Hematopoietic multipotent progenitor cell treated with erythropoietin and hydrocortisone succinate and interleukin-3 and kit ligand, for 4 days (in vitro differentiated cells): Measurements from ENCODE around the gene CHST5.
A peak's percentile ranks its signal among the peaks of the same experiment; 100 is the strongest.
"Not testable (repeated sequence)": the region's sequence is repeated elsewhere in the genome, so short reads cannot be mapped to it uniquely, and the experiment has no call there.

Experiments used
- DNase-seq: peaks from one replicate; pipeline ENCODE4 v3.0.0-alpha.2; 2015

The CHST5 gene

DNA sequence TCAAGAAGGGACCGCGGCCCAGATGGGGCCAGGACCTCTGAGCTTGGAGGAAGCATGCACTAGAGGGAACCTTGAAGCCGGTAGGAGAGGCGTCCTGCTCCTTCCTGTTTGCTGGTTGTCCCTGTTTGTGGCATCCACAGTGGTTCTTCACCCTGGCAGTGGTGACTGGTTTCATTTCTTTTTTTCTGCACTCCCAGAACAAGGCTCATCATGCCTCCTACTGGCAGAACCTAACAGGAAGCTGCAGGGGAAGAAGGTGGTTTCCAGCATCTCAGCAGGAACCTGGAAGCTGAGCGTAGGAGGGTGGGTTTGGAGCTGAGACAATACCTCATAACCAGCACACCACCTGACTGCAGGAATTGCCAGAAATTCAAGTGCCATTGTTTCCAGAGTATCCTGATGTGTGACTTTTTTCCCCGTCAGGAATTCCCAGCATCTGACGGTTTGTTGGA lies 14.3 kb upstream of the CHST5 start:
- peak; percentile 72 for DNase-seq

DNA sequence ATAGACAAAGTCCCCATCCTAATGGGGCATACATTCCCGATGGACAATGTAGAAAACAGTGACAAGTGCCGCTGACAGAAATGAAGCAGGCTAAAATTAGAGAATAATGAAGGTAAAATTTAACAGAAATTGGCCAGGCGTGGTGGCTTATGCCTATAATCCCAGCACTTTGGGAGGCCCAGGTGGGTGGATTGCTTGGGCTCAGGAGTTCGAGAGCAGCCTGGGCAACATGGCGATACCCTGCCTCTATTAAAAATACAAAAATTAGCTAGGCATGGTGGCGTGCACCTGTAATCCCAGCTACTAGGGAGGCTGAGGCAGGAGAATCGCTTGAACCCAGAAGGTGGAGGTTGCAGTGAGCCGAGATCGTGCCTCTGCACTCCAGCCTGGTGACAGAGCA lies 12.5 kb upstream of the CHST5 start:
- DNase-seq: not testable (repeated sequence)

DNA sequence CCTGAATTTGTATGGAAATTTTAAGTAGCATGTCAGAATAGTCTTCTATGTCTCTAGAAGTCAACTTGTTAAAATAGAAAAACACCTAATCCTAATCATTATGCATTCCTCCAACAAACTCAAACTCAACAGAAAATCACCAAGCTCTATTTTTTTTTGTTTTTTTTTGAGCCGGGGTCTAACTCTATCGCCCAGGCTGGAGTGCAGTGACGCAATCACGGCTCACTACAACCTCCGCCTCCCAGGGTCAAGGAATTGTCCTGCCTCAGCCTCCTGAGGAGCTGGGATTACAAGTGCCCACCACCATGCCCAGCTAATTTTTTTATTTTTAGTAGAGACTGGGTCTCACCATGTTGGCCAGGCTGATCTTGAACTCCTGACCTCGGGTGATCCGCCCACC lies 10.4 kb upstream of the CHST5 start:
- no peak for DNase-seq

DNA sequence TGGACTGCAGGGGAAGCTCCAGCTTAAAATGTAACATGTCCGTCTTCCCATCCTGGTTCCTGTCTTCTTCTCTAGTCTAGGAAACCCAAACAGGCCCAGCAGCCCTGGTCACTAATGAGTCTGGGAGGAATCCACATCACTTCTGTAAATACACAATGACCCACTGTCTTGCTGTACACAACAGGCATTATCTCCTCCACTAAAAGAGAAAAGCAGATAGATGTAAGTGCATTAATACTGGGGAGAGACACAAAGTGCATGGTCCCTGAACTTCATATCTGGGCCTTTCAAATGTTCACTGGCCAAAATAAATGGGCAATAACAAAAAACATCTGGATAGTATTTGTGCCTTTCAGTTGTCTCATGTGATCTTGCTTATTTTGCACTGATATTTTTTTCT lies 10.0 kb upstream of the CHST5 start:
- DNase-seq: not testable (repeated sequence)

DNA sequence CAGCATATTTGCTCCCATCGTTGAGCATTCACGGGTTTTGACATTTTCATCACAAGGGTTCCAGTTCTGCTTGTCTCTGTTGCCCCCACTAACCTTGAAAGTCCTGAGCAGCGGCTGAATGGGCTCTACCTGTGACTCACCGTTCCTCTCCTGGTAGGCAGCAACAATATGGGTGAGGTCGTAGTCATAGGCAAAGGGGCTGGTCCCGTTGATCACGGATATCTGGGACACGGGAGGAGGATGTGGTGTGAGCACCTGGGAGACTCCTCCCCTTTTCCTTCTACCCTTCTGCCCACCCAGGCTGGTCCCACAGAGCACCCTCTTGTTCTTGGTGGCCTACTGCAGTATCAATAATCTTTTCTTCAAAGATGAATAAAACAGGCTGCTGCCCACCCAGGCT lies 6.6 kb upstream of the CHST5 start:
- DNase-seq: not testable (repeated sequence)

DNA sequence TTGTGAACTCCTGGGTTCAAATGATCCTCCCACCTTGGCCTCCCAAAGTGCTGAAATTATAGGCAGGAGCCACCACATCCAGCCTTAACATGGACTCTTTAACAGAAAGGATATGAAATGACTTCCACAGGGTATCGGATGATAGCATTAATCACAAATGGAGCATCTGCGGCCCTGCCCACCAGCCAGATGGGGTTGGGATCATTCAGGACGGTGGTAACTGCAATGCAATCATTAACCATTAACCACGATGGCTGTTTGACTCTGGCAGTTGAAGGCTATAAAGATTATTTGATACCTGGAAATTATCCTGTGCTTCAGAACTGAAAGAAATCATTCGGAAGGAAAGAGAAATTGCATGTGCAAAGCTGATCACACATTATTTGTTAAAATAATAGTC lies 5.3 kb upstream of the CHST5 start:
- DNase-seq: no peak

DNA sequence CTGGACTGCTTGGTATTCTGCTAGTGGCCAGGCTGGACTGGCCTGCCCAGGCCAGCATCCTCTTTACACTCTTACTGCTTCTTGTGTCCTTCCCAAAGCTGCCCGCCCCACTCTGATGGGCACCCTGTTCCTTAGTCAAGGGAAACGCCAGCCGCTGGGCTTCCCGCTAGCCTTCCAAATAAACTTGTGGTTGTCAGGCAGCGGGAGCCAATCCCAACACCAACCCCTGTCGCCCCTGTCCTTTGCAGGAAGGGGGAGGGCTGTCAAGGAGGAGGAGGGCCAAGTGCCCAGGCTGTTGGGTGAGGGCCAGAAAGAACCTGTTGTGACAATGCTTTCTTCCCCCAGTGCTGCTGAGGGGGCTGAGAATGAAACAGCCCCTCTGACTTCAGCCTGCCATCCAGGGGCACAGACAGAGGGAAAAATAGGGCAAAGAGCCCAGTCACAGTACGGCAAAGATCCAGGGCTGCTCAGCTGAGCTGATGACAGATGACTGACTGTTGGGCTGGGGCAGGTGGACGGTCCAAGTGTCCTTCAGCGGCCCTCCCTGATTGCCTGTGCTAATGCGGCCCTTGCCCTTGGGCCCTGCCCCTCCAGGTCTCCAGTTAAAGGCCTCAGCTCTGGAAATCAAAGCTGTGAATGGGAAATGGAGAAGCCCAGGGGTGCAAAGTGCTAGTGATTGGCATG lies 3.1 kb upstream of the CHST5 start:
- not testable (repeated sequence) for DNase-seq

DNA sequence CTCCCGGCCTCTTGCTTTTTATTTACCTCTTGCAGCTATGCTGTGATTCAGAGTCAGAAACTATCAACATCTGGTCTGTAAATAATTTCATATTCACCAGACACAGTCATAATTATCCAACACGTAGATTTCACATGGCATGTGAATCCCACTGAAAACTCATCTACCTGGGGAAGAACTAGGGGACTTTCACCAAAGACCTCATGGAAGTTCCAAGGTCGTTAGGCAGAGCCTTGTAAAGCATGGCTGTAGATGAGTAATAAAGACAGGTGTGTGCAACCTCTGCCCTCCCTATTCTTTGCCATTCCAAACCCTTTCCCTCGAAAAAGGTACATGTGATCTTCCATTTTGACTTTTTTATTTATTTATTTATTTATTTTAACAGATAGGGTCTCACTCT lies 1.9 kb upstream of the CHST5 start:
- no peak for DNase-seq

DNA sequence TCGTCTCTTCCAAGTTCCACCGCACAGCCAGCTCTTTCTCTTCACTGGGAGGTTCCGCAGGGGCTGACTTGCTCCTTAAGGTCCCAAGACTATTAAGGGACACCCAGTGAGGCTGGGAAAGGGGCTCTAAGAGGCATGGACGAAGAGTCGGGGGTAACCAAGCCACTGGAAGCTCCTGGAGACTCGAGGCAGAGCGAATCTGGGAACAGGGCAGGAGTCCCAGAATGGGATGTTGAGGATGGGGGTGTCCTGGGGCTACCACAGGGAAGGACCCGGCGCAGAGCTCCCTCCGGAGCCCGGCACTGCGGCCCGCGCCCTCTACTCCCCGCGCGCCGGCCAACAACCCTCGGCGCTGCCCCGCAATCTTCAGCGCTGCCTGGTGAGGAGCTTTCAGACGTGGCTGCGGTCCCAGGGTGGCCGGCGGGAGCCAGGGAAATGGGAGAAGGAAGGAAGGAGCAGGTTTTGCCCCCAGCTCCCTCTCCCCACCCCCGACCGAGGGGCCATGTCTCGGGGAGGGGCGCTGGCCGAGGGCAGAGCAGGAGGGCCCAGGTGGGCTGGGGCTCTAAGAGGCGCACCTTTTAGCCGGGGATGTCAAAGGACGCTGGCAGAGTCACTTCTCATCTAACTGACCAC lies 581 bp downstream of the CHST5 start:
- DNase-seq: no peak

DNA sequence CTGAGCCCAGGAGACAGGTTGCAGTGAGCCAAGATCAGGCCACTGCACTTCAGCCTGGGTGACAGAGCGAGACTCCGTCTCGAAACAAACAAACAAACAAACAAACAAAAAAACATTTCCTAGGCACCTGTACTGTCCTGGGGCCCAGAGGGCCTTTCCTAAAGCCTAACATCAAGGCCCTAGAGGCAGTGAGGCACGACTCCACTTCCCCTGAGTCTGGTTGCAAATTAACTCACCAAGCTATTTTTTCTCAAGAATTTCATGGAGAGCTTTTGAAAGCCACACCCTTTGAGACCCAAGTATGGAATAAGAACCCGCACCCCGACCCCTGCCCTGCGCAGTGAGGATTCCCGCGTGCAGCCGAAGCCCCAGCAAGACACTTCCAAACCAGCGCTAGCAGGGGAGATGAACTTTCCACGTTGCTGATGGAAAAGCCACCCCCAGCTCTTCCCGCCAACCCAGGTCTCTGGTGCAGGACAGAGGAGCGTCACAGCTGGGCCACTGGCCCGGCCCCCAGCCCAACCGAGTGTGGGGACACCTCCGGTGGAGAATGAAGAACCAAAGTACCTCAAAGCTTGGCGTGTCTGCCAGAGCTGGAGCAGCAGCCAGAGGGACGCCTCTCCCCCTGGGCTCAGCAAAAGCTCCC lies 1.2 kb downstream of the CHST5 start:
- no peak for DNase-seq

DNA sequence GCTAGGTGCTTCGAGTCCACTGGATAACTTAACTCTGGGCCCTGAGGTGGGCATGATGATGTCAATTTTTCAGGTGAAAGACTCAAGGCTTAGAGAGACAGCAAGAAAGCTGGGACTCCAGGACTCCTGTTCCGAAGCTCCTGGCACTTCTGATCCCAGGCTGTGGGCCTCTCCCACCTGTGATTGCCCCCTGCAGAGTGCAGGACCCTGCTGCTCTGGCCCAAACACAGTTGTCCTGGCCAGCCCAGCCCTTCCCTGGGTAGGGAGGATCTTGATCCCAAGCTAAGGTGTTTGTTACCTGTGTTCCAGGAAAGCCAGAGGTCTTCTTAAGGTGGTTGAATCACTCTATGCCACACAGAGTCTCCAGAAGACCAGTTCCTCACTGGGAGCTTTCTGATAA lies 3.1 kb downstream of the CHST5 start:
- DNase-seq: no peak

DNA sequence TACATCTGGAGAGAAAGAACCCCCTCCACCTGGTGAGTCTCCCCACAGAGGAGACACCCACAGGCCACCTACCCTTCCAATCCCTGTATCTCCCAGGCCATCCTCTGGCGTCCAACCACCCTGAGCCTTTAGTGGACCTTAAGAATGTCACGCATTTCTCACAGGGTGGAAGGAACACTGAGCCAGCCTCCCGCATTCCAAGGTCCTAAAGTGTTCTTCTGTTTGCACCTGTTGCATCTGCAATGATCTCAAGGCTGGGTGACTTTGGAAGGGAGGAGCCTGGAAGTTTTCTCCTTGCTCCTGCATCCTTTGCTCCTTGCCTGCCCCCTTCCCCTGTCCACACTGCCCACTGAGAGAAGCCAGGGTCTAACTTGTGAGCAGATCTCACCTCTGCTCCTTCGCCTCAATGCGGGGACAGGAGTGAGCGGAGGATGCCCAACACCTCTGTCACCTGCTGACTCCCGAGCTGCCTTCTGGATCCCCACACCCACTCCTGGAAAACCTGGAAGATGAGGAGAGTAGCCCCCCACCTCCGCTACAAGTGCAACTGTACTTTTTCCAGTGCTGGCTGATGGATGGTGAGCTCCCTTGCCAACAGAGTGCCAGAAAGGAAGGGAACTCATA lies 3.7 kb downstream of the CHST5 start:
- no peak for DNase-seq

DNA sequence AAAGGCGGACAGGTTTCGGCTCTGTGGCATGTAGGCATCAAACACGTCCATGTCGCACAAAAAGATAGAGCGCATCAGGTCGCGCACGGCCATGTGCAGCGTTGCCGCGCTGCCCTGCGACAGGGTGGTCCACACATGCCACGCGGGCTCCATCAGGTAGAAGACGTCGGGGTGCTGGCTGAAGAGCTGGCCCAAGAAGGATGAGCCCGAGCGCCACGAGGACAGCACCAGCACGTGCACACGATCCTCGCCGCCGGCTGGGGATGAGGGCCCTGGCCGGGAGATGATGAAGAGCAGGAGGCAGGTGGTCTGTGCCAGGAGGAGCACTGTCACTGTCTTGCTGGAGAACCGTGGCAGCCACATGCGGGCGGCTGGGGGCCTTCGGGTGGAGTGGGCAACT lies 5.9 kb downstream of the CHST5 start:
- no peak for DNase-seq

DNA sequence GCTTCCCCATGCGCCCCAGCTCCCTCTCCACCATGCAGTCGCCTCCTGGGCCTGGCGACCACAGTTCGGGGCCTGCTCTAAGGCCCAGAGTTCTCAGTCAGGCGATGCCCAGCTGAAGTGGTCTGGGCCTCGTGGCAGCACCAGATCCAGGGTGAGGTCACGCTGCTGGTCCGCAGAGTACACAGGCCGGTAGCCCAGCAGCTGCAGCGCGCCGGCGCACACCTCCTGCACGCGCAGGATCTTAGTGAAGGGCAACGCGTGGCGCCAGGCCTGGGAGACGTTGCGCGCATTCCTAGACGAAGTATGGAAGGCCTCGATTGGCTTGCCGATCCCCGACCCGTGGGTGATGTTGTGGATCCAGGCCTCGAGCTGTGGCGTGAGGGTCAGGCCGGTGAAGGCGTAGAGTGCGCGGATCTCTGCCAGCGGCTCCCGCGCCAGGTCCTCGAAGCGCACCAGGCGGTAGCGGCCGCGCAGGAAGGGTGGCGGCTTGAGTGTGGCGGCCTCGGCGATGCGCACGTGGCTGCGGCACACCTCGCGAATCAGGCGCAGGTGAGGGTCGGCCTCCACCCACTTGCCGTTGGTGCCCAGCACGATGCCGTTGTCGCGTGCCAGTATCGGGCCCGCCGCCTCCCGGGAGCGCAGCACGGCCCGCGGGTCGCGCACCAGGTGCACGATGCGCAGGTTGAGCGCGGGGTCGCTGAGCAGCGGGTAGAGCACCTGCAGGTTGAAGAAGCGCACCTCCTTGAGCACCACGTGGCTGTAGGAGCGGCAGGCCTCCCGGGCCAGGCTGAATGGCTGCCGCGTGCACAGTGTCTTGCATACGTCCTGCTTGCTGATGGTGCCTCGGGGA lies 6.6 kb downstream of the CHST5 start:
- no peak for DNase-seq

DNA sequence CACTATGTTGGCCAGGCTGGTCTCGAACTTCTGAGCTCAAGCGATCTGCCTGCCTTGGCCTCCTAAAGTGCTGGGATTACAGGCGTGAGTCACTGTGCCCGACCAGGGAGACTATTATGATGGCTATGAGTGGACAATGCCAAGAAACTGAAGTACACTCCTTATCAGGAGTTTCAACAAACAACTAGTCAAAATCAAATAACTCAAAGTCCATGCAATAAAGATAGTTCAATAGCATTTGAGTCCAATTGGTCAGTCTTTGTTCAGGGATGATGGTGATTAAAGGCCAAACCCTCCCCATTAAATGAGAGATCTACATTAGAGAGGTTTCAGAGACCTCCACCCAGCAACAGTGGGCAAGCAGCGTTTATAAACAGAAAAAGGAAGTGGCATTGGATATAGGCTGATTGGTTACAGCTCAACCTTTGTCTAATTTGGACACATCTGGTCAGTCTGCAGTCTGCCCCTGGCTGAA lies 8.0 kb downstream of the CHST5 start:
- DNase-seq: no peak

DNA sequence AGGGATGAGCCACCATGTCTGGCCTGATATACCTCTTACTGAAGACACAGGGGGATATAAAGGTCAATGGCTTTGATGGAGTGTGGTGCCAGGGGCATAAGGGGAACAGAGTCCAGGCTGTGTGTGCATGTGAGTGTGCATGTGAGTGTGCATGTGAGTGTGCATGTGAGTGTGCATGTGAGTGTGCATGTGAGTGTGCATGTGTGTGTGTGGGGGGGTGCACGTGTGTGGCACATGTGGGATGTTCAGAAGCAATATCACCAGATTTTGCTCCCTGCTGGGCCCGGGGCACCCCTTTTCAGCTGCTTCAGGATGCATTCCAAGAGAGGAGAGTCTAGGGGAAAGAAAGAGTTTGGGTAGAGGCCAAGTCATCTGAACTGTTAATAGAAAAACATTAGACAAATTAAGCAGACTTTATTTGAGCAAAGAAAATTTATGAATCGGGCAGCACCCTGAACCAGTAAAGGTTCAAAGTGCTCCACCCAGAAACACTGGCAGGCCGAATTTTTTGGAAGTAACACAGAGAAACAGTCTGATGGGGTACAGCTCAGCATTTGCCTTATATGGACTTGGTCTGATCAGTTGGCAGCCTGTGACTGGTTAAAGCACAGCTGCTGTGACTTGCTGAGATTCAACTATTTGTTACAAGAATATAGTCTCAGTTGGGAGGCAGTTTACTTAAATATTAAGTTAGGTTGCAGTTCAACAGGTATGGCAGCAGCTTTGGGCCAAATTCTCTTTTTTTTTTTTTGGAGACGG lies 9.7 kb downstream of the CHST5 start:
- DNase-seq: no peak

DNA sequence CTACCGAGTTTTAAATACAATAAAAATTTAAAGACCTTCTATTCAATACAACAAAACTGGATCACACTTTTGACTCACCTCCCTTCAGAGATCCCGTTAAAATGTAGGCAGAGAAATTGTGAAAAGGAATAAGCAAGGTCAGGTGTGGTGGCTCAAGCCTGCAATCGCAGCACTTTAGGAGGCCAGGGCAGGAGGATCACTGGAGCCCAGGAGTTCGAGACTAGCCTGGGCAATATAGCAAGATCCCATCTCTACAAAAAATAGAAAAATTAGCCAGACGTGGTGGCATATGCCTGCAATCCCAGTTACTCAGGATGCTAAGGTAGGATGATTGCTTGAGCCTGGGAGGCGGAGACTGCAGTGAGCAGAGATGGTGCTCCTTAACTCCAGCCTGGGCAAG lies 16.7 kb downstream of the CHST5 start:
- no peak for DNase-seq

DNA sequence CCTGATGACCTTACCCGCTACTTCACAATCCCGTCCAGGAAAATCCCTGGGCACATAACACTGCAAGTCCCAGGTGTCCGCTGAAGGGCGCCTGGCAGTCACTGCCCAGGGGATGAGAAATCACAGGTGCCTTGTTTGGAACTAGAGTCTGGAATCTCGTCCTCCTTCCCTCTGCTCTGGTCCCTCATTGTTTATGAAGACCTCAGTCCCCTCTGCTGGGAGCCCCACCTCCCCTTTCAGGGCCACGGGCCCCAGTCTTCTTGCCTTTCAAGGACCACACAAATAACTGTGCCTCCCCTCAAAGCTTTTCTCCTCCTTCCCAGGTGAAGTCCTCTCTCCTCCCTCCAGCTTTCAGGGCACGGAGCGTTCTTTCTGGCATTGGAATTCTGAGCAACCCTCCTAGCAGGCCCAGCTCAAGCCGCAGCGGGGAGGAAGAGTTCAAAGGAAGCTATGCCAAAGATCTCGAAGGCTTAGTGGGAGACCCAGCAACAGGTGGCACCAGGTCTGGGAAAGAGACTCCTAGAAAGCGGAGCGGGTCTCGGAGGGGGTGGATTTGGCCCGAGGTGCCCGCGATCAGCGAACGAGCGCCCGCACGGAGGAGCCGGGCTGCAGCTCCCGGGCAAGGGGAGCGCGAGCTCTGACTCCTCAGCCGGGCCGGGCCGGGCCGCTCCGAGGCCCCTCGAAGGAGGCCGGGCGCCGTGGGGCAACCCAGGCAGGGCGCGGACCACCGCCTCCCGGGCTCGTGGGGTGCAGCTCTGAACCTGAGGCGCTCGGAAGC lies 19.5 kb downstream of the CHST5 start:
- peak; percentile 36 for DNase-seq

DNA sequence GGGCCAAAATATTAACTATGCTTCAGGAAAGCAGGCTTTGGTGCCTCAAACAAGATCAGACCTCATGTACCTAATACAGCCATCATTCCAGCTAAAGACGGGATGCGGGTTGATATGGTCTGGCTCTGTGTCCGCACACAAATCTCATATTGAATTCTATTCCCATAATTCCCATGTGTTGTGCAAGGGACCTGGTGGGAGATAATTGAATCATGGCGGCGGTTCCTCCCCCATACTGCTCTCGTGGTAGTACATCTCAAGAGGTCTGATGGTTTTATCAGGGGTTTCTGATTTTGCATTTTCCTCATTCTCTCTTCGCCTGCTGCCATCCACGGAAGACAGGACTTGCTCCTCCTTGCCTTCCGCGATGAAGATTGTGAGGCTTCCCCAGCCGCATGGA lies 21.6 kb downstream of the CHST5 start:
- DNase-seq: no peak

DNA sequence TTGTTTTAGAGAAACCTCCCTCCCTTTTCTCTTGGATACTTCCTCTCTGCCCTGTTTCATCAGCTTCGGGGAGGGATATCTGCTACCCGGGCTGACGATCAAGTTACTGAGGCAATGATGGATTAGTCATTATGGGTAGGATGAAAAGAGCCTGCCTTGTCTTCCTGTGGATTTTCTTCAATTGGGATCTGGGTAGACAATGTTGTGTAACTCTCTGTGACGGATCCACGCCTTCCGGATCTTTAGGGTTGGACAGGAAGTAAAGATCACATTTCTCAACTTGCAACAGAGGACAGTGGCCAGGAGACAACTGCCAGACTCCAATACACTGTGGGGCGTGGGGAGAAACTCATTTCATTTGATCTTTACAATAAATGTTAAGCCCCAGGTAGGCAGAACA lies 29.3 kb downstream of the CHST5 start:
- peak; percentile 16 for DNase-seq

DNA sequence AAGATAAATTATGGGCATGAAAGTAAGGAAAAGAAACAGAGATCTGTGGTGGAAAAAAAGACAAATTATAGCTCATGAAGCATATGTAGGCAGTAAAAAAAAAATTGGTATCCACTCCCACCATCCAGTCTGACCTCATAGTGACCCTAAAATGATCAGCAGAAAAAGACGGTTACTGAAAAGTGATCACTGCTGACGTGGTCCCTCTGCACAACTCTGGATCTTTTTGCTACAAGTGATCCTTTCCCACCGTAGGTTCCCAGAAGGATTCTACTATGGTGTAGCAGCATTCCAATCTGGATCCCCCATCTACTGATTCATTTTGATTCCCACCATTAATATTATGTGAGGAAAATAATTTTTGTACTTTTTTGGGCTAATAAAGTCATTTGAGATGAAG lies 29.8 kb downstream of the CHST5 start:
- DNase-seq: no peak
